Measurements from ENCODE around the gene MED12.
"Not testable (repeated sequence)": the region's sequence is repeated elsewhere in the genome, so short reads cannot be mapped to it uniquely, and the experiment has no call there.

The MED12 gene

DNA sequence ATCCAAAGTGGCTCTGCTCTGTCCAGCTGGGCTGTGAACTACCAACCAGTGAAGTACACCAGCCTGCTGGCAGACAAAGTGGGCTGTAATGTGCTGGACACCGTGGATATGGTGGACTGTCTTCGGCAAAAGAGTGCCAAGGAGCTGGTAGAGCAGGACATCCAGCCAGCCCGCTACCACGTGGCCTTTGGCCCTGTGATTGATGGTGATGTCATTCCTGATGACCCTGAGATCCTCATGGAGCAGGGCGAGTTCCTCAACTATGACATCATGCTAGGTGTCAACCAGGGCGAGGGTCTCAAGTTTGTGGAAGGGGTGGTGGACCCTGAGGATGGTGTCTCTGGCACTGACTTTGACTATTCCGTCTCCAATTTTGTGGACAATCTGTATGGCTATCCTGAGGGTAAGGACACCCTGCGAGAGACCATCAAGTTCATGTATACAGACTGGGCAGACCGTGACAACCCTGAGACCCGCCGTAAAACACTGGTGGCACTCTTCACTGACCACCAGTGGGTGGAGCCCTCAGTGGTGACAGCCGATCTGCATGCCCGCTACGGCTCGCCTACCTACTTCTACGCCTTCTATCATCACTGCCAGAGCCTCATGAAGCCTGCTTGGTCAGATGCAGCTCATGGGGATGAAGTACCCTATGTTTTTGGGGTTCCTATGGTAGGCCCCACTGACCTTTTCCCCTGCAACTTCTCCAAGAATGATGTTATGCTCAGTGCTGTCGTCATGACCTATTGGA is 48.8 kb downstream of the MED12 start:
- no peak overlapping the region for H3K9ac ChIP-seq (ENCODE audit: low read length)
- H3K27me3 ChIP-seq (ENCODE audit: control insufficient read depth in 1 of 2, insufficient read depth in 2 of 2, low read length in 2 of 2): peaks cover 5 to 11% of the 10 kb centered on the region in 2 donors
- no peaks in the 10 kb centered on the region for H3K9me3 ChIP-seq (ENCODE audit: low read length)
- H3K4me3 ChIP-seq (ENCODE audit: low read depth in 1 of 2, low read length in 2 of 2): no peak overlapping the region
- no peak overlapping the region for H3K27ac ChIP-seq (ENCODE audit: low read depth, low read length)
- H3K4me1 ChIP-seq (ENCODE audit: insufficient read depth, low read length): no peaks in the 10 kb centered on the region
- no peaks in the 10 kb centered on the region for H3K36me3 ChIP-seq (ENCODE audit: insufficient read depth, low read length)

DNA sequence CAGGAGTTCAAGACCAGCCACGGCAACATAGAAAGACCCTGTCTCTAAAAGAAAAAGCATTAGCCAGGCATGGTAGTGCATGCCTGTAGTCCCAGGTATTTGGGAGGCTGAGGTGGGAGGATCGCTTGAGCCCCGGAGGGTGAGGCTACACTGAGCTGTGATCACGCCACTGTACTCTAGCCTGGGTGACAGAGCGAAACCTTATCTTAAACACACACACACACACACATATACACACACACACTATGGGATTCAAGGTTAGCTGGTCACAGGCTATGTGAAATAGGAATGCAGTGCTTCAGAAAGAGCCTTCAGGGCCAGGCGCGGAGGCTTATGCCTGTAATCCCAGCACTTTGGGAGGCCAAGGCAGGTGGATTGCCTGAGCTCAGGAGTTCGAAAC is 49.7 kb downstream of the MED12 start:
- H3K4me3 ChIP-seq (ENCODE audit: low read depth in 1 of 2, low read length in 2 of 2): no peak overlapping the region
- no peaks in the 10 kb centered on the region for H3K4me1 ChIP-seq (ENCODE audit: insufficient read depth, low read length)
- H3K36me3 ChIP-seq (ENCODE audit: insufficient read depth, low read length): no peaks in the 10 kb centered on the region
- H3K9me3 ChIP-seq (ENCODE audit: low read length): no peaks in the 10 kb centered on the region
- H3K27me3 ChIP-seq (ENCODE audit: control insufficient read depth in 1 of 2, insufficient read depth in 2 of 2, low read length in 2 of 2): peaks cover 5 to 11% of the 10 kb centered on the region in 2 donors
- H3K27ac ChIP-seq (ENCODE audit: low read depth, low read length): no peak overlapping the region
- no peak overlapping the region for H3K9ac ChIP-seq (ENCODE audit: low read length)

DNA sequence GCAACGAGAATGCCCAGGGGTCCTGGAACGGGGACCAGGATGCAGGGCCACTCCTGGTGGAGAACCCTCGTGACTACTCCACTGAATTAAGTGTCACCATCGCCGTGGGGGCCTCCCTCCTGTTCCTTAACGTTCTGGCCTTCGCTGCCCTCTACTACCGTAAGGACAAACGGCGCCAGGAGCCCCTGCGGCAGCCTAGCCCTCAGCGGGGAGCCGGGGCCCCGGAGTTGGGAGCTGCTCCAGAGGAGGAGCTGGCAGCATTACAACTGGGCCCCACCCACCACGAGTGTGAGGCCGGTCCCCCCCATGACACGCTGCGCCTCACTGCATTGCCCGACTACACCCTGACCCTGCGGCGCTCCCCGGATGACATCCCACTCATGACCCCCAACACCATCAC is 51.2 kb downstream of the MED12 start:
- H3K27ac ChIP-seq (ENCODE audit: low read depth, low read length): no peak overlapping the region
- H3K4me1 ChIP-seq (ENCODE audit: insufficient read depth, low read length): no peaks in the 10 kb centered on the region
- H3K36me3 ChIP-seq (ENCODE audit: insufficient read depth, low read length): no peaks in the 10 kb centered on the region
- no peak overlapping the region for H3K4me3 ChIP-seq (ENCODE audit: low read depth in 1 of 2, low read length in 2 of 2)
- H3K27me3 ChIP-seq (ENCODE audit: control insufficient read depth in 1 of 2, insufficient read depth in 2 of 2, low read length in 2 of 2): peaks cover 5 to 11% of the 10 kb centered on the region in 2 donors
- no peaks in the 10 kb centered on the region for H3K9me3 ChIP-seq (ENCODE audit: low read length)
- H3K9ac ChIP-seq (ENCODE audit: low read length): no peak overlapping the region

DNA sequence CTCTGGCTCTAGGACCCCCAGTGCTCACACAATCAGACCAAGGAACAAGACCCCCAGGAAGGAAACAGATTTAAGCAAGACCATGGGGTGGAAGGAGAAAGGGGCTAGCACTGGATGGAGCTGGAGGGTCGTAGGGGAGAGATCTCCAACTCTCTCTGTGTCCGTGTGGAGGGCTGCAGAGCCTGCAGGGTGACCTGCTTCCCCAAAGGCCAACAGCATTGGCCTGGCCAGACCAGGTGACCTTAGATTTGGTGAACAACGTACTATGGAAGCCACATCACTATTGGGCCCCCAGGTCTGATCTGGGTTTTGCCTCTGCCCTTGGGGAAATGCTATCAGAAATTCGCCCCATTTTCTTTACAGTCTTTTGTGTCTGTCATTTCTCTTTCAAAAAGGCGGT is 52.3 kb downstream of the MED12 start:
- H3K4me3 ChIP-seq (ENCODE audit: low read depth in 1 of 2, low read length in 2 of 2): no peak overlapping the region
- H3K9me3 ChIP-seq (ENCODE audit: low read length): no peaks in the 10 kb centered on the region
- no peaks in the 10 kb centered on the region for H3K4me1 ChIP-seq (ENCODE audit: insufficient read depth, low read length)
- peaks cover 5 to 11% of the 10 kb centered on the region in 2 donors for H3K27me3 ChIP-seq (ENCODE audit: control insufficient read depth in 1 of 2, insufficient read depth in 2 of 2, low read length in 2 of 2)
- H3K36me3 ChIP-seq (ENCODE audit: insufficient read depth, low read length): no peaks in the 10 kb centered on the region
- no peak overlapping the region for H3K9ac ChIP-seq (ENCODE audit: low read length)
- H3K27ac ChIP-seq (ENCODE audit: low read depth, low read length): no peak overlapping the region

DNA sequence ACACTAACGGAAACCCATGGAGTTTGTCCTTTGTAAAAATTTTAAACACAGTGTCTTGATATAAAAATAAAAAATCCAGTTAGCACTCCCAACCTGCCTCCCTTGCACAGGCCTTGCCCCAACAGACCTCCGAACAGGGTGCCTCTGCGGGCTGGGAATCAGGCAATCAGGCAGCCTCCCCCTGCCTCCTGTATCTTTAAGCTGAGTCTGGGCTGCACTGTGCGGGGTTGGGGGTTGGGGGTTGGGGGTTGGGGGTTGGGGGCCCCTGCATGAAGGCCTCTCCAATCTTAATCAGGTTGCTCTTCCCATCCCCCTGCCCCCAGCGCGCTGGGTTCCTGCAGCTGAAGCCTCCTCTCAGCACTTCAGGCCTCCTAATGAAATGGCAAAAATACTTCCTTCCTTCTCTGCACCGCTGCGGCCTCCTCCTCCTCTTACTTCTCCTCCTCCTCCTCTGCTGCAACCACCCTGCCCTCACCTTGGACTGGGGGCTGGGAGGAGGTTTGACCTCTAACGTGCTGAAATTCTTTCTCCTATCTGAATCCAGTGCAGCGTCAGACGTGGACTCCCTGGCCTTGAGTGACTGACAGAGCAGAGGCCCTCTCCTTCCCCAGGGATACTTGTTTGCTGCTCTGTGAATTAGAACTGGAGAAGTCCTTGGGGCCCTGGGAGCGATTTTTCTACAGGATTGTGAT is 52.9 kb downstream of the MED12 start:
- H3K9me3 ChIP-seq (ENCODE audit: low read length): no peaks in the 10 kb centered on the region

DNA sequence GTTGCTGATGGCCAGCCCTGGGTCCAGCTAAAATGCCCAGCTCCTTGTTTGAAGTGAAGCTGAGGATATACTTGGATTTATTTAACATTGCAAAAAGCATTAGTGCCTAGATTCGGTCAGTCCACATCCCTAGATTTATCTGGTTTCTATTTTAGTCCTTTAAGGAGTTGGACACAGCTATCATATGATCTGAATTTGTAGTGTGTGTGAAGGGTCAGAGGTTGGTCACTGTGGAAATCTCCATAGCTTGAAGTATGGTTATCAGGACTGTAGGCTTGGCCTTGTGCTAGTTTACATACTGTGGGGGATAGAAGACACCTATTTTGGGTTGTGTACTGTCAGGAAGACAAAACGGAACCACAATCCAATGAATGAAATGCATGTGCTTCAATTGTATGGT is 55.0 kb downstream of the MED12 start:
- no peaks in the 10 kb centered on the region for H3K9me3 ChIP-seq (ENCODE audit: low read length)
- no peak overlapping the region for H3K27ac ChIP-seq (ENCODE audit: low read depth, low read length)
- H3K4me3 ChIP-seq (ENCODE audit: low read depth in 1 of 2, low read length in 2 of 2): no peak overlapping the region
- H3K27me3 ChIP-seq (ENCODE audit: control insufficient read depth in 1 of 2, insufficient read depth in 2 of 2, low read length in 2 of 2): no peaks in the 10 kb centered on the region
- no peak overlapping the region for H3K9ac ChIP-seq (ENCODE audit: low read length)
- no peaks in the 10 kb centered on the region for H3K36me3 ChIP-seq (ENCODE audit: insufficient read depth, low read length)
- no peaks in the 10 kb centered on the region for H3K4me1 ChIP-seq (ENCODE audit: insufficient read depth, low read length)

More for the DNA sequence above, 52.9 kb downstream of the MED12 start:
- Histone ChIP-seq H3K27ac (ENCODE audit: low read depth, low read length) (no peak overlapping the region), H3K4me1 (ENCODE audit: insufficient read depth, low read length) (no peaks in the 10 kb centered on the region), H3K4me3 (ENCODE audit: low read depth in 1 of 2, low read length in 2 of 2) (no peak overlapping the region), H3K36me3 (ENCODE audit: insufficient read depth, low read length) (no peaks in the 10 kb centered on the region), H3K9ac (ENCODE audit: low read length) (no peak overlapping the region), H3K27me3 (ENCODE audit: control insufficient read depth in 1 of 2, insufficient read depth in 2 of 2, low read length in 2 of 2) (peaks cover 5 to 11% of the 10 kb centered on the region in 2 donors)

DNA sequence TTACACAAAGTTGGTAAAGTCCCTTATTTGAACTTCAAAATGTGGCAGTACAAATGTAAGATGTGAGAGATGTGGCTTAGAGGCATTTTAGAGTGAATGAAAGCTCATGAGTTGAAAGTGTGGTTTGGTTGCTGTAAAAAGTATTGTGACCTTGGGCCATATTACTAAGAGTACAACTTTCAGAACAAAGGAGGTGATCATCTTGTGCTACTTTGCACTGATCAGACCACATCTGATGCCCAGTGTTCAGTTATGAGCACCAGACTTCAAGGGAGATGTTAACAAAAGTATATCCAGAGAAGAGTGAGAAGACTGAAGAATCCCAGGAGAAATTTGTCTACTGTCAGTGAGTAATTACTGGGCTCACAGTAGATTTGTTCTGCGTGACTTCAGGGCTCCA is 56.4 kb downstream of the MED12 start:
- H3K4me1 ChIP-seq (ENCODE audit: insufficient read depth, low read length): no peaks in the 10 kb centered on the region
- no peaks in the 10 kb centered on the region for H3K27me3 ChIP-seq (ENCODE audit: control insufficient read depth in 1 of 2, insufficient read depth in 2 of 2, low read length in 2 of 2)
- H3K9ac ChIP-seq (ENCODE audit: low read length): no peak overlapping the region
- H3K27ac ChIP-seq (ENCODE audit: low read depth, low read length): no peak overlapping the region
- H3K9me3 ChIP-seq (ENCODE audit: low read length): no peaks in the 10 kb centered on the region
- H3K36me3 ChIP-seq (ENCODE audit: insufficient read depth, low read length): no peaks in the 10 kb centered on the region
- H3K4me3 ChIP-seq (ENCODE audit: low read depth in 1 of 2, low read length in 2 of 2): no peak overlapping the region

DNA sequence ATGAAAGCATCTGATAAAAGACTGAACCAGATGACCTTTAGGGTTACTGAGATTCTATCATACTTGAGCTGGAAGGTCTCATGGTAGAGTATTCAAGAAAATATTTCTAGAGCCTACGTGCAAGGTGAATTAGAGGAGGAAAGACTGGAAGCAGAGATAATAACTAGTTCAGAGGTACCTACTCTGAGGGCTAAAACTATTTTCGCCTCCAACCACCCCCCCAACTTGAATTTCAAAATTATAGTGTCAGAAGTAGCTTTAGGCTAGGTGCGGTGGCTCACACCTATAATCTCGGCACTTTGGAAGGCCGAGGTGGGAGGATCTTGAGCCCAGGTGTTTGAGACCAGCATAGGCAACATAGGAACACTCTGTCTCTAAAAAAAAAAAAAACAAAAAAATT is 57.1 kb downstream of the MED12 start:
- Histone ChIP-seq H3K4me1 (ENCODE audit: insufficient read depth, low read length) (no peaks in the 10 kb centered on the region), H3K9ac (ENCODE audit: low read length) (no peak overlapping the region), H3K9me3 (ENCODE audit: low read length) (no peaks in the 10 kb centered on the region), H3K4me3 (ENCODE audit: low read depth in 1 of 2, low read length in 2 of 2) (no peak overlapping the region), H3K36me3 (ENCODE audit: insufficient read depth, low read length) (no peaks in the 10 kb centered on the region), H3K27me3 (ENCODE audit: control insufficient read depth in 1 of 2, insufficient read depth in 2 of 2, low read length in 2 of 2) (no peaks in the 10 kb centered on the region), H3K27ac (ENCODE audit: low read depth, low read length) (no peak overlapping the region)

DNA sequence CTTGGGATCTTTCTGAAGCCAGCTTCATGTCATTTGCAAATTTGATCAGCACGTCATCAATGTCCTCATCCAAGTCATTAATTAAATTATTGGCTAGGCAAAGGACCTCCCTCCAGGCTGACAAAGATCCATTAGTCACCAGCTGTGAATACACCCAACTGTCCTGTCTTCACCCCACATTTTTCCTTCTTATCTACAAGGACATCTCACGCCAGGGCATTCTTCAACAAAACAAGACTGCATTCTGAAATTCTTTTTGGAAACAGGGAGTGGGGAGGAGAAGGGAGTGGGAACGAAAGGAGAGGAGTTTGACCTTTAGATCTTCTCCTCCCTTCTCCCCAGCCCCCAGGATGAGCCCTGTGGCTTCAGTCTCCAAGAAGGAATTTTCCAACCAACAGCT is 58.9 kb downstream of the MED12 start:
- Histone ChIP-seq H3K4me1 (ENCODE audit: insufficient read depth, low read length) (no peaks in the 10 kb centered on the region), H3K27ac (ENCODE audit: low read depth, low read length) (no peak overlapping the region), H3K36me3 (ENCODE audit: insufficient read depth, low read length) (no peaks in the 10 kb centered on the region)

DNA sequence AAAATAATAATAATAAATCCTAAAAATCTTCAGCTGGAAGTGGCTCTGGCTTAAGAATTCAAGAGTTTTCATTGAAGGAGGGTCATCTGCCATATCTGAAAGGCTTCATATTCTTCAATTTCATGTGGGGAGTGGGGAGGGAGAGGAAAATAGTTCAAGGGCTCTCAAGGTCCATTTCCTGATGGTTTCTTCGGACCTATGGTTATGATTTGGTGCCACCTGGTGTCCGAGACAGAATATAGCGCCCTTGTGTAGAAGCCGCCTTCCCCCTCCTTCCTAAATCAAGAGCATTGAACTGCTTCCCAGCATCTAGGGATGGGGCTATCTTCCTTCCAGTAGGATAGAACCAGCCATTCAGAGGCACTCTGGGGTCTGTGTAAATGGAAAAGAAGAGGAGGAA is 60.5 kb downstream of the MED12 start:
- Histone ChIP-seq H3K4me3 (ENCODE audit: low read depth in 1 of 2, low read length in 2 of 2) (no peak overlapping the region), H3K27ac (ENCODE audit: low read depth, low read length) (no peak overlapping the region), H3K9ac (ENCODE audit: low read length) (no peak overlapping the region), H3K27me3 (ENCODE audit: control insufficient read depth in 1 of 2, insufficient read depth in 2 of 2, low read length in 2 of 2) (no peaks in the 10 kb centered on the region), H3K9me3 (ENCODE audit: low read length) (no peaks in the 10 kb centered on the region), H3K4me1 (ENCODE audit: insufficient read depth, low read length) (peaks cover 8% of the 10 kb centered on the region), H3K36me3 (ENCODE audit: insufficient read depth, low read length) (no peaks in the 10 kb centered on the region)

More for the DNA sequence above, 58.9 kb downstream of the MED12 start:
- H3K9ac ChIP-seq (ENCODE audit: low read length): no peak overlapping the region
- no peaks in the 10 kb centered on the region for H3K27me3 ChIP-seq (ENCODE audit: control insufficient read depth in 1 of 2, insufficient read depth in 2 of 2, low read length in 2 of 2)
- H3K4me3 ChIP-seq (ENCODE audit: low read depth in 1 of 2, low read length in 2 of 2): no peak overlapping the region
- H3K9me3 ChIP-seq (ENCODE audit: low read length): no peaks in the 10 kb centered on the region

DNA sequence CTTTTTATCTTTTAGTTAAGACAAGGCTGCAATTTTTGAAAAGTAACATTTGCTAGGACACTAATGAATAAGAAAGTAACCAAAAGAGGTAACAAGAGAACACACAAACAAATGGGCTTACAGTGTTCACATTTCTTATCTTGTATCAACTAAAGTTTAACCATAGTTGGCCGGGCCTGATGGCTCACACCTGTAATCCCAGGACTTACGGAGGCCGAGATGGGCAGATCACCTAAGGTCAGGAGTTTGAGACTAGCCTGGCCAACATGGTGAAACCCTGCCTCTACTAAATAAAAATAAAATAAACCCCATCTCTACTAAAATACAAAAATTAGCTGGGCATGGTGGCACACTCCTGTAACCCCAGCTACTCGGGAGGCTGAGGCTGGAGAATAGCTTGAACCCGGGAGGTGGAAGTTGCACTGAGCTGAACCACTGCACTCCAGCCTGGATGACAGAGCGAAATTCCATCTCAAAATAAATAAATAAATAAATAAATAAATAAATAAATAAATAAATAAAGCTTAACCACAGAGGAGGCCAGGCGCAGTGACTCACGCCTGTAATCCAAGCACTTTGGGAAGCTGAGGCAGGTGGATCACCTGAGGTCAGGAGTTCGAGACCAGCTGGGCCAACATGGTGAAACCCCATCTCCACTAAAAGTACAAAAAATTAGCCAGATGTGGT is 62.3 kb downstream of the MED12 start:
- H3K9ac ChIP-seq (ENCODE audit: low read length); H3K9me3 ChIP-seq (ENCODE audit: low read length); H3K4me3 ChIP-seq (ENCODE audit: low read depth in 1 of 2, low read length in 2 of 2); H3K36me3 ChIP-seq (ENCODE audit: insufficient read depth, low read length); H3K27me3 ChIP-seq (ENCODE audit: control insufficient read depth in 1 of 2, insufficient read depth in 2 of 2, low read length in 2 of 2); H3K4me1 ChIP-seq (ENCODE audit: insufficient read depth, low read length); H3K27ac ChIP-seq (ENCODE audit: low read depth, low read length): not testable (repeated sequence)

Measured in muscle layer of colon (tissue), 2 donors.